WERI-Rb-1 (cell line): Measurements from ENCODE around the gene SMPD2.

ENCODE experiments used
- DNase-seq: peaks from one replicate; pipeline ENCODE4 v3.0.0-alpha.2; 2020
- H3K27ac ChIP-seq: fragments of 250-450 bp; sonication (Bioruptor Pico); 2 replicates; pipeline ENCODE4 v1.5.1; 2020; ENCODE audit warnings: mild to moderate bottlenecking, moderate library complexity
- H3K27me3 ChIP-seq: fragments of 250-450 bp; sonication (Bioruptor Pico); 2 replicates; pipeline ENCODE4 v1.5.1; 2021; ENCODE audit warnings: mild to moderate bottlenecking, low read depth, moderate library complexity; ENCODE audit not compliant: insufficient read depth, severe bottlenecking
- H3K36me3 ChIP-seq: fragments of 250-450 bp; sonication (Bioruptor Pico); 2 replicates; pipeline ENCODE4 v1.5.1; 2020; ENCODE audit warnings: mild to moderate bottlenecking, moderate library complexity
- H3K4me3 ChIP-seq: 2 replicates; pipeline ENCODE4 v1.5.1; 2011; ENCODE audit warnings: low read depth, mild to moderate bottlenecking, control low read depth, low read length
- H3K9me3 ChIP-seq: fragments of 250-450 bp; sonication (Bioruptor Pico); 2 replicates; pipeline ENCODE4 v1.5.1; 2021; ENCODE audit warnings: mild to moderate bottlenecking, moderate library complexity; ENCODE audit not compliant: severe bottlenecking
- CTCF ChIP-seq: IDR thresholded peaks from 2 replicates; pipeline ENCODE4 v1.5.1; 2011; ENCODE audit warnings: low read depth, mild to moderate bottlenecking, control low read depth, inconsistent platforms, low read length

SMPD2 gene

DNA sequence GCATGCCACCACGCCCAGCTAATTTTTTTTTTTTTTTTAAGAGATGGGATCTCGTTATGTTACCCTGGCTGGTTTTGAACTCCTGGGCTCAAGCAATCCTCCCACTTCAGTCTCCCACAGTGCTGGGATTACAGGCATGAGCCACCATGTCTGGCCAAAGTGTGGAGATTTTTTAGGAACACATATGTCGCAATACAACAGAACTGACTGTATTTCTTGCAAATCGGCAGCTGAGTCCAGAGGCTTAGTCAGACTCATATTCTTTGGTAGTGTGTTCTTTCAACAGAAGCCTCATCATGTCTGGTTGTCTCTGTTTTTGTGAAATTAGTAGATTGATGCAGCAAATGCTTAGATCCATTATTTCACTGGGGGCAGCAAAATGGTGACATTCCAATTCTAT lies 34.3 kb upstream of the SMPD2 start:
- Histone ChIP-seq H3K27me3 (no peaks in the 10 kb centered on the region), H3K36me3 (no peaks in the 10 kb centered on the region), H3K27ac (no peak overlapping the region), H3K4me3 (no peak overlapping the region), H3K9me3 (no peaks in the 10 kb centered on the region)
- TF ChIP-seq CTCF, result no peak
- DNase-seq, result no peak

DNA sequence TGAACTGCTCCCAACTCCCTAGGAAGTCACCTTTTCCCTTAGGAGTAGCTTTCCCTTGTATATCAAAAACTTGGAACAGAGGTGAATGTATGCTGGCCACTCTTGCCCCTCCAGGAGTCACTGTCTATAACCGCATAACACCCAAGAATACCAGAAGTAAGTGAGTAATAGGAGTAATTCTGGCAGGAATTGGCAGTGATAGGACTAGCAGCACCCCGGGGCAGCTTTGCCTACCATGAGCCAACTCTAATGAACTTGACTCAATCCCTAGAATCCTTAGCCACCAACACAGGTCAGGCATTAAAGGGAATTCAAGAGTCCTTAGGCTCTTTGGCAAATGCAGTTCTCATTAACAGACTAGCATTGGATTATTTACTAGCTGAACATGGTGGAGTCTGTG lies 29.5 kb upstream of the SMPD2 start:
- no peak overlapping the region for H3K27ac ChIP-seq
- H3K4me3 ChIP-seq, result no peak overlapping the region
- no peaks in the 10 kb centered on the region for H3K36me3 ChIP-seq
- H3K9me3 ChIP-seq, result no peaks in the 10 kb centered on the region
- DNase-seq, result no peak
- TF ChIP-seq CTCF, result no peak
- no peaks in the 10 kb centered on the region for H3K27me3 ChIP-seq

GRCh38 chr6:109417646-109418045 lies 22.9 kb upstream of the SMPD2 start:
- no peak for TF ChIP-seq CTCF
- Histone ChIP-seq H3K4me3 (no peak overlapping the region), H3K27me3 (no peaks in the 10 kb centered on the region), H3K36me3 (no peaks in the 10 kb centered on the region), H3K9me3 (no peaks in the 10 kb centered on the region), H3K27ac (no peak overlapping the region)
- DNase-seq, result no peak

GRCh38 chr6:109420751-109421150 lies 19.8 kb upstream of the SMPD2 start:
- no peak for TF ChIP-seq CTCF

DNA sequence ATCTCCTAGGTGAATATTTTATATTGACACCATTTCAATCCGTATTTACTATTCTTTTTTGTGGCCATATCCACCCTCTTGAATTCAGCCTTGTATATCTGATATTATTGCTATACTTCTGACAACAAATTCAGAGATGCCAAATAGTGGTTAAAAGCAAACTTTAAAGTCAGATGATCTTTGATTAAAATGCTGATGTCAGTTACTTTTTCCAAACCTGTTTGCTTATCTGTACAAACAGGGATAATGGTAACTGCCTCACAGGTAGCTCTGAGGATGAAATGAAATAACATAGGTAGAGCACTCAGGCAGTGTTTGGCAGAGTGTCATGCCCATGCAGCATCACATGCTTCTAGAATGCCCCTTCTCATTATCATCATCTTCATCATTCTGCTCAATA lies 19.3 kb upstream of the SMPD2 start:
- no peak for TF ChIP-seq CTCF
- no peak overlapping the region for H3K27ac ChIP-seq
- H3K27me3 ChIP-seq, result no peaks in the 10 kb centered on the region
- H3K4me3 ChIP-seq, result no peak overlapping the region
- no peaks in the 10 kb centered on the region for H3K9me3 ChIP-seq
- no peaks in the 10 kb centered on the region for H3K36me3 ChIP-seq
- DNase-seq, result no peak

More at GRCh38 chr6:109420751-109421150, 19.8 kb upstream of the SMPD2 start:
- no peaks in the 10 kb centered on the region for H3K27me3 ChIP-seq
- no peaks in the 10 kb centered on the region for H3K36me3 ChIP-seq
- H3K27ac ChIP-seq, result no peak overlapping the region
- H3K9me3 ChIP-seq, result no peaks in the 10 kb centered on the region
- no peak for DNase-seq
- no peak overlapping the region for H3K4me3 ChIP-seq

GRCh38 chr6:109424946-109425345 lies 15.6 kb upstream of the SMPD2 start:
- DNase-seq, result no peak
- Histone ChIP-seq H3K4me3 (no peak overlapping the region), H3K9me3 (no peaks in the 10 kb centered on the region), H3K27ac (no peak overlapping the region), H3K36me3 (no peaks in the 10 kb centered on the region), H3K27me3 (no peaks in the 10 kb centered on the region)
- no peak for TF ChIP-seq CTCF
